ENCODE measurements around the gene MRTFA. TPM values are rescaled to one million over a fixed set of nuclear protein-coding genes. Genes with fewer than 3 reads are reported as not detected.

MRTFA gene
- total and polyA plus RNA-seq, 9 of the 15 experiments (the other 6 are each of a cell fraction or from before 2014, with no cell fraction given) = 0.84 to 21.1 (median 3.7) TPM

- TF ChIP-seq RCOR1 (IDR thresholded peaks at IDR 0.05; ENCODE audit: borderline replicate concordance in 1 of 2, low read depth in 2 of 2, low read length in 2 of 2) (no peak), NR2C2 (CRISPR knock-in tag; IDR thresholded peaks at IDR 0.05) (no peak), NR2C2 (tag; IDR thresholded peaks at IDR 0.05) (no peak), RAD21 (CRISPR knock-in tag; conservative IDR thresholded peaks at IDR 0.05 in 1 of 2, IDR thresholded peaks at IDR 0.05 in 1 of 2) (no peak), ZNF280A (IDR thresholded peaks at IDR 0.05; ENCODE audit: low read depth, partially characterized antibody) (no peak), HMGXB4 (CRISPR knock-in tag; IDR thresholded peaks at IDR 0.05) (no peak), ELF4 (CRISPR knock-in tag; IDR thresholded peaks at IDR 0.05) (no peak), ZNF41 (CRISPR knock-in tag; conservative IDR thresholded peaks at IDR 0.05) (no peak)
Measured at GRCh38 chr22:40361100-40361499, 275.4 kb downstream of the MRTFA start (continued).

Other genes with a start within 250 kb of the MRTFA start
- not detected in 2 replicates for gene MCHR1, start 42.8 kb upstream of the MRTFA start, total RNA-seq (2014; rRNA removed)
- not detected in 2 replicates for gene MCHR1, start 42.8 kb upstream of the MRTFA start, total RNA-seq (2014; rRNA removed; fragmentation: Illumina TruSeq; extraction: Trizol)
- not detected in 2 replicates for gene MCHR1, start 42.8 kb upstream of the MRTFA start, total RNA-seq (2015; rRNA removed; fragmentation: Illumina TruSeq; extraction: Trizol)
- gene MCHR1, start 42.8 kb upstream of the MRTFA start, total RNA-seq (2021) = not detected in 2 replicates
- gene MCHR1, start 42.8 kb upstream of the MRTFA start, polyA plus RNA-seq (2011; rRNA removed) = 0.31 and 0.50 TPM in 2 replicates
- not detected in 2 replicates for gene MCHR1, start 42.8 kb upstream of the MRTFA start, polyA plus RNA-seq (2014; fragmentation: Illumina TruSeq; extraction: Trizol)
- under 1 TPM in 1 of 2 experiments, not detected in 1; 0.03 TPM for gene MCHR1, start 42.8 kb upstream of the MRTFA start, polyA plus RNA-seq (2014; fragmentation: Nextera tagmentation; extraction: Ambion mirVana)
- not detected in 2 replicates for gene MCHR1, start 42.8 kb upstream of the MRTFA start, polyA plus RNA-seq (2014; rRNA removed)
- 32.5 and 32.6 TPM in 2 replicates for gene SLC25A17, start 182.6 kb upstream of the MRTFA start, total RNA-seq (2014; rRNA removed)
- gene SLC25A17, start 182.6 kb upstream of the MRTFA start, total RNA-seq (2014; rRNA removed; fragmentation: Illumina TruSeq; extraction: Trizol) = 56.2 and 61.0 TPM in 2 replicates
- 35.0 and 38.4 TPM in 2 replicates for gene SLC25A17, start 182.6 kb upstream of the MRTFA start, total RNA-seq (2015; rRNA removed; fragmentation: Illumina TruSeq; extraction: Trizol)
- 50.2 and 54.5 TPM in 2 replicates for gene SLC25A17, start 182.6 kb upstream of the MRTFA start, total RNA-seq (2021)
- 77.1 and 96.8 TPM in 2 replicates for gene SLC25A17, start 182.6 kb upstream of the MRTFA start, polyA plus RNA-seq (2011; rRNA removed)
- gene SLC25A17, start 182.6 kb upstream of the MRTFA start, polyA plus RNA-seq (2014; fragmentation: Illumina TruSeq; extraction: Trizol) = 63.2 and 65.3 TPM in 2 replicates
- gene SLC25A17, start 182.6 kb upstream of the MRTFA start, polyA plus RNA-seq (2014; fragmentation: Nextera tagmentation; extraction: Ambion mirVana) = 100 to 1,000 TPM; 104 to 136 TPM
- gene SLC25A17, start 182.6 kb upstream of the MRTFA start, polyA plus RNA-seq (2014; rRNA removed) = 43.1 and 46.5 TPM in 2 replicates
- 178 and 255 TPM in 2 replicates for gene ST13, start 219.9 kb upstream of the MRTFA start, total RNA-seq (2014; rRNA removed)
- gene ST13, start 219.9 kb upstream of the MRTFA start, total RNA-seq (2014; rRNA removed; fragmentation: Illumina TruSeq; extraction: Trizol) = 247 and 287 TPM in 2 replicates
- 306 and 311 TPM in 2 replicates for gene ST13, start 219.9 kb upstream of the MRTFA start, total RNA-seq (2015; rRNA removed; fragmentation: Illumina TruSeq; extraction: Trizol)
- 172 and 195 TPM in 2 replicates for gene ST13, start 219.9 kb upstream of the MRTFA start, total RNA-seq (2021)
- 149 and 163 TPM in 2 replicates for gene ST13, start 219.9 kb upstream of the MRTFA start, polyA plus RNA-seq (2011; rRNA removed)
- 229 and 236 TPM in 2 replicates for gene ST13, start 219.9 kb upstream of the MRTFA start, polyA plus RNA-seq (2014; fragmentation: Illumina TruSeq; extraction: Trizol)
- gene ST13, start 219.9 kb upstream of the MRTFA start, polyA plus RNA-seq (2014; fragmentation: Nextera tagmentation; extraction: Ambion mirVana) = 10 to 100 TPM; 53.6 to 69.7 TPM
- 133 and 154 TPM in 2 replicates for gene ST13, start 219.9 kb upstream of the MRTFA start, polyA plus RNA-seq (2014; rRNA removed)
- 7.3 and 9.1 TPM in 2 replicates for gene XPNPEP3, start 220.4 kb upstream of the MRTFA start, total RNA-seq (2014; rRNA removed)
- gene XPNPEP3, start 220.4 kb upstream of the MRTFA start, total RNA-seq (2014; rRNA removed; fragmentation: Illumina TruSeq; extraction: Trizol) = 15.6 and 16.2 TPM in 2 replicates
- gene XPNPEP3, start 220.4 kb upstream of the MRTFA start, total RNA-seq (2015; rRNA removed; fragmentation: Illumina TruSeq; extraction: Trizol) = 12.2 and 15.4 TPM in 2 replicates
- gene XPNPEP3, start 220.4 kb upstream of the MRTFA start, total RNA-seq (2021) = 18.6 and 22.6 TPM in 2 replicates
- 22.6 and 28.0 TPM in 2 replicates for gene XPNPEP3, start 220.4 kb upstream of the MRTFA start, polyA plus RNA-seq (2011; rRNA removed)
- 12.9 and 13.2 TPM in 2 replicates for gene XPNPEP3, start 220.4 kb upstream of the MRTFA start, polyA plus RNA-seq (2014; fragmentation: Illumina TruSeq; extraction: Trizol)
- 10 to 100 TPM; 18.8 to 20.0 TPM for gene XPNPEP3, start 220.4 kb upstream of the MRTFA start, polyA plus RNA-seq (2014; fragmentation: Nextera tagmentation; extraction: Ambion mirVana)
- 10.7 and 11.9 TPM in 2 replicates for gene XPNPEP3, start 220.4 kb upstream of the MRTFA start, polyA plus RNA-seq (2014; rRNA removed)
- gene DNAJB7, start 225.4 kb upstream of the MRTFA start, total RNA-seq (2014; rRNA removed) = not detected in 2 replicates
- not detected in 2 replicates for gene DNAJB7, start 225.4 kb upstream of the MRTFA start, total RNA-seq (2014; rRNA removed; fragmentation: Illumina TruSeq; extraction: Trizol)
- gene DNAJB7, start 225.4 kb upstream of the MRTFA start, total RNA-seq (2015; rRNA removed; fragmentation: Illumina TruSeq; extraction: Trizol) = not detected in 2 replicates
- not detected in 2 replicates for gene DNAJB7, start 225.4 kb upstream of the MRTFA start, total RNA-seq (2021)
- gene DNAJB7, start 225.4 kb upstream of the MRTFA start, polyA plus RNA-seq (2011; rRNA removed) = not detected in 2 replicates
- not detected in 2 replicates for gene DNAJB7, start 225.4 kb upstream of the MRTFA start, polyA plus RNA-seq (2014; fragmentation: Illumina TruSeq; extraction: Trizol)
- under 1 TPM; 0.13 to 0.21 TPM for gene DNAJB7, start 225.4 kb upstream of the MRTFA start, polyA plus RNA-seq (2014; fragmentation: Nextera tagmentation; extraction: Ambion mirVana)
- not detected in 2 replicates for gene DNAJB7, start 225.4 kb upstream of the MRTFA start, polyA plus RNA-seq (2014; rRNA removed)